B cell (primary cell): ENCODE results near the gene DENND4B. TPM values are rescaled to one million over a fixed set of nuclear protein-coding genes. Genes with fewer than 3 reads are reported as not detected.

Experiments used
- ATAC-seq: fragments of 200-7000 bp; cut with Tn5 transposase; one replicate; pipeline ENCODE4 v1.10.0; 2021; ENCODE audit warnings: low read depth, mild to moderate bottlenecking, moderate number of reproducible peaks, moderate library complexity
- CTCF ChIA-PET: fragments of 350-600 bp; sonication (Branson Sonifier 250); formaldehyde crosslinking; loops from one replicate; lab custom pipeline; 2021; ENCODE audit warnings: antibody characterized with exemption, inconsistent platforms; lab: Charles Lee
- POLR2A ChIA-PET: fragments of 350-600 bp; sonication (Branson Sonifier 250); formaldehyde crosslinking; loops from one replicate; lab custom pipeline; 2021; ENCODE audit warnings: antibody characterized with exemption; lab: Charles Lee
- DNase-seq: peaks from one replicate; pipeline ENCODE4 v3.0.0; 2013
- H2AFZ ChIP-seq: 2 replicates; pipeline ENCODE4 v1.6.1; 2012; ENCODE audit warnings: mild to moderate bottlenecking, low read depth, low read length; ENCODE audit not compliant: insufficient read depth, poor library complexity, severe bottlenecking
- H3K27ac ChIP-seq, 2 donors: 1 replicate in 1 of 2; 2 replicates in 1 of 2; pipeline ENCODE4 v1.5.1; 2012 to 2013; ENCODE audit warnings: low read length in 2 of 2, mild to moderate bottlenecking in 2 of 2, moderate library complexity in 1 of 2
- H3K27me3 ChIP-seq, 4 experiments: fragments of 200-600 bp in 1 of 4; sonication (generic) in 1 of 4; replicated peaks in 1 of 4; 1 replicate in 2 of 4; 2 replicates in 2 of 4; pipeline versions ENCODE4 v1.6.1 to v1.7.0; 2013 to 2016; ENCODE audit warnings: low read length in 3 of 4, mild to moderate bottlenecking in 2 of 4, mixed read lengths in 1 of 4, moderate library complexity in 1 of 4; ENCODE audit not compliant: insufficient read depth in 4 of 4, control insufficient read depth in 3 of 4; ENCODE audit errors: control extremely low read depth in 1 of 4
- H3K36me3 ChIP-seq, 2 experiments: replicated peaks in 1 of 2; 1 replicate in 1 of 2; 2 replicates in 1 of 2; pipeline versions ENCODE4 v1.6.1 to v1.7.1; 2013; ENCODE audit warnings: low read length in 1 of 2; ENCODE audit not compliant: insufficient read depth in 2 of 2, control insufficient read depth in 1 of 2; ENCODE audit errors: control extremely low read depth in 1 of 2, extremely low read depth in 1 of 2
- H3K4me1 ChIP-seq, 2 donors: fragments of 200-600 bp in 1 of 2; sonication (generic) in 1 of 2; 1 replicate in 1 of 2; 2 replicates in 1 of 2; pipeline versions ENCODE4 v1.5.1 to v1.6.1; 2013 to 2017; ENCODE audit warnings: low read length in 2 of 2; ENCODE audit not compliant: control insufficient read depth in 2 of 2, insufficient read depth in 2 of 2
- H3K4me2 ChIP-seq: replicated peaks from 2 replicates; pipeline ENCODE3; 2012; ENCODE audit warnings: mild to moderate bottlenecking, low read depth, low read length; ENCODE audit not compliant: poor library complexity, severe bottlenecking
- H3K4me3 ChIP-seq, 5 experiments: fragments of 200-600 bp in 1 of 5; sonication (generic) in 1 of 5; 1 replicate in 3 of 5; 2 replicates in 2 of 5; pipeline versions ENCODE4 v1.5.1 to v1.7.0; 2011 to 2016; ENCODE audit warnings: low read length in 4 of 5, mild to moderate bottlenecking in 4 of 5, low read depth in 2 of 5, control low read depth in 1 of 5, moderate library complexity in 1 of 5; ENCODE audit not compliant: insufficient read depth in 1 of 5; ENCODE audit errors: control extremely low read depth in 1 of 5, extremely low read depth in 1 of 5
- H3K79me2 ChIP-seq: fragments of 200-600 bp; sonication (generic); one replicate; pipeline ENCODE4 v1.6.0; 2016; ENCODE audit warnings: low read length; ENCODE audit not compliant: control insufficient read depth, insufficient read depth
- H3K9ac ChIP-seq: fragments of 200-600 bp; sonication (generic); 2 replicates; pipeline ENCODE4 v1.6.1; 2017; ENCODE audit warnings: mild to moderate bottlenecking, low read length, moderate library complexity
- H3K9me3 ChIP-seq, 3 donors: one replicate each; pipeline versions ENCODE4 v1.6.1 to v1.7.1; 2013; ENCODE audit warnings: low read length in 2 of 3; ENCODE audit not compliant: control insufficient read depth in 2 of 3, insufficient read depth in 1 of 3; ENCODE audit errors: control extremely low read depth in 1 of 3
- H4K20me1 ChIP-seq: 2 replicates; pipeline ENCODE4 v1.6.0; 2012; ENCODE audit warnings: mild to moderate bottlenecking, low read length; ENCODE audit not compliant: insufficient read depth, control insufficient read depth, poor library complexity, severe bottlenecking
- H3K27ac Mint-ChIP-seq: one replicate; pipeline ENCODE4 v1.8.0; 2021; ENCODE audit warnings: mixed read lengths
- H3K27me3 Mint-ChIP-seq: one replicate; pipeline ENCODE4 v1.8.0; 2021; ENCODE audit warnings: mixed read lengths
- H3K4me1 Mint-ChIP-seq: one replicate; pipeline ENCODE4 v1.8.0; 2021; ENCODE audit warnings: mixed read lengths
- H3K4me3 Mint-ChIP-seq: one replicate; pipeline ENCODE4 v1.8.0; 2021; ENCODE audit warnings: mixed read lengths
- H3K9me3 Mint-ChIP-seq: one replicate; pipeline ENCODE4 v1.8.0; 2022; ENCODE audit warnings: mixed read lengths; ENCODE audit not compliant: insufficient read depth
- CTCF ChIP-seq: fragments of 200-600 bp; IDR thresholded peaks from one replicate; pipeline ENCODE4 v1.8.0; 2022; ENCODE audit warnings: antibody characterized with exemption, mild to moderate bottlenecking
- EZH2 ChIP-seq: IDR thresholded peaks from 2 replicates; pipeline ENCODE4 v1.6.1; 2012; ENCODE audit warnings: borderline replicate concordance, low read depth, mild to moderate bottlenecking, moderate library complexity, low read length; ENCODE audit not compliant: insufficient read depth, poor library complexity, severe bottlenecking
- WGBS: methylation state at CpG from one replicate; pipeline ENCODE4 v1.1.5; 2013; ENCODE audit warnings: missing lambda C conversion rate; ENCODE audit not compliant: insufficient coverage; 5-methylcytosine and 5-hydroxymethylcytosine counted together
- intact Hi-C: fragments of 100-400 bp; cut with micrococcal nuclease; formaldehyde crosslinking; loops from one replicate; pipeline ENCODE4 v1.10.0; 2022
- polyA plus RNA-seq: library from polyadenylated mRNA; depleted of rRNA; stranded (reverse); fragments of >200 nt; gene quantifications from 2 replicates; pipeline ENCODE4 v1.2.3, GENCODE V29; 2012
- total RNA-seq, 2 donors: library from RNA; stranded (reverse); fragments of 120-200 nt in 1 of 2; gene quantifications; 1 replicate in 1 of 2; 2 replicates in 1 of 2; pipeline versions ENCODE4 v1.2.3 to v1.2.4, GENCODE V29; 2013 to 2022

The DENND4B gene
- total and polyA plus RNA-seq, 2 donors (not counting 1 experiment from before 2014, with no cell fraction given), result 275 to 389 TPM

GRCh38 chr1:153962088-153963029, 15.8 kb upstream of the DENND4B start:
- H3K4me1 Mint-ChIP-seq, result peaks cover 60% of the 10 kb centered on the region
- Histone ChIP-seq H3K27ac (peak overlapping the region; percentile 85 to 95), H3K36me3 (peaks cover 0 to 12% of the 10 kb centered on the region in 2 experiments), H3K4me3 (peak overlapping the region; percentile 64 to 89 (median 86)), H3K27me3 (no peaks in the 10 kb centered on the region), H4K20me1 (peaks cover 11% of the 10 kb centered on the region), H3K4me2 (peak overlapping the region; percentile 85), H2AFZ (peak overlapping the region; percentile 91), H3K4me1 (peaks cover 45 to 51% of the 10 kb centered on the region in 2 donors), H3K9ac (peak overlapping the region; percentile 84), H3K79me2 (peaks cover 71% of the 10 kb centered on the region), H3K9me3 (no peaks in the 10 kb centered on the region)
- H3K27me3 Mint-ChIP-seq, result no peaks in the 10 kb centered on the region
- DNase-seq (no peak), ATAC-seq (no peak)
- H3K9me3 Mint-ChIP-seq, result no peaks in the 10 kb centered on the region
- 62% methylated on average over 10 of the region's 16 CpGs for WGBS
- ChIA-PET POLR2A (interaction anchor here (1.4 to 9.2 kb wide), 6 partner anchors 9 to 28 kb away, joined by 5 to 115 read pairs (median 11); partner anchors contain the start of genes DENND4B, JTB, RAB13 and RPS27), CTCF (interaction anchor here (1.0 to 7.5 kb wide), 5 partner anchors 9 to 165 kb away, joined by 3 to 65 read pairs (median 9); partner anchors contain the start of genes DENND4B and RAB13)
- TF ChIP-seq CTCF (no peak), EZH2 (no peak)
- H3K27ac Mint-ChIP-seq, result peak overlapping the region; percentile 85
- H3K4me3 Mint-ChIP-seq, result peak overlapping the region; percentile 83
- intact Hi-C loops, result loop anchor here (1.0 kb wide), 2 partner anchors 15 to 16 kb away; partner anchors contain the start of genes DENND4B and JTB
